Measurements from ENCODE around the gene CBX4.

The CBX4 gene

DNA sequence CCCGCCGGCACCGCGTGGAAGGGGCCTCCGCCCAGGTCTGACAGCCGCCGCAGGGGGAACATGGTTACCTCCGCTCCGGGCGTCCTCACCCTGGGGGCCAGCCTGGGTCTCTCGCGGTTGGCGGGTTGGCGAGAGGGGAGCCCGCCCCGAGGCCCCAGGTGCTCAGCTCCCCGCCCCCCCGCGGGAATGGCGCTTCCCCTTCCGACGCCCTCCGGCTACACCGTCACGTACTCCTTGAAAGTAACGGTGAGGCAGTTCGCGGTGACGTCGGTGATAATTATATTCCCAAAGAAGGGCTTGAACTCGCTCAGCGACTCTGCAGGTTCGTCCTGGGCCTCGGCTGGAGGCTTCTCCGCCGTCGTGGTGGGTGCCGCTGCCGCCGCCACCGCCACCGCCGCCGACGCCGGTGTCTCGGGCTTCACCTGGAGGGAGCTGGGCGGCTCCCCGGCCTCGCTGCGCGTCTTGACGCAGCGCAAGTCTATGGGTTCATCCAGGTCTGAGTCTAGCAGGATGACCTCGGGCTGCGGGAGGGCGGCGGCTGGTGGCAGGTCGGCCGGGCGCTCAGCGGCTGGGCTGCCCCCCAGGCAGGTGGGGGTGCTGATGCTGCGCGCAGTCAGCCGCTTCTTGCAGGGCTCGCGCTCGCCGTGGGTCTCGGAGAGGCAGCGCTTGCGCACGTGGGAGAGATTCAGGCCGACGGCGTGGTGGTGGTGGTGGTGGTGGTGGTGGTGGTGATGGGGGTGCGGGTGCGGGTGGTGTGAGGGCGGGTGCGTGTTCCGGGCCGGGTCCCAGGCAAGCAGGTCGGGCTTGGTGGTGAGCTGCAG is 5.3 kb downstream of the CBX4 start:
- no peak for TF ChIP-seq CTCF (conservative IDR thresholded peaks at IDR 0.05; ENCODE audit: control insufficient read depth, insufficient read depth, low read depth, low read length)
- H3K4me3 ChIP-seq (ENCODE audit: control insufficient read depth, low read depth, low read length): no peak overlapping the region
- DNase-seq (ENCODE audit: low read depth): no peak

GRCh38 chr17:79833110-79833450 is 6.2 kb downstream of the CBX4 start:
- no peak for DNase-seq (ENCODE audit: low read depth)
- H3K4me3 ChIP-seq (ENCODE audit: control insufficient read depth, low read depth, low read length): no peak overlapping the region
- TF ChIP-seq CTCF (conservative IDR thresholded peaks at IDR 0.05; ENCODE audit: control insufficient read depth, insufficient read depth, low read depth, low read length): no peak

- TF ChIP-seq CTCF (conservative IDR thresholded peaks at IDR 0.05; ENCODE audit: control insufficient read depth, insufficient read depth, low read depth, low read length): no peak
- DNase-seq (ENCODE audit: low read depth): no peak
- no peak overlapping the region for H3K4me3 ChIP-seq (ENCODE audit: control insufficient read depth, low read depth, low read length)
Measured at GRCh38 chr17:79832218-79833109, 6.8 kb downstream of the CBX4 start.

DNA sequence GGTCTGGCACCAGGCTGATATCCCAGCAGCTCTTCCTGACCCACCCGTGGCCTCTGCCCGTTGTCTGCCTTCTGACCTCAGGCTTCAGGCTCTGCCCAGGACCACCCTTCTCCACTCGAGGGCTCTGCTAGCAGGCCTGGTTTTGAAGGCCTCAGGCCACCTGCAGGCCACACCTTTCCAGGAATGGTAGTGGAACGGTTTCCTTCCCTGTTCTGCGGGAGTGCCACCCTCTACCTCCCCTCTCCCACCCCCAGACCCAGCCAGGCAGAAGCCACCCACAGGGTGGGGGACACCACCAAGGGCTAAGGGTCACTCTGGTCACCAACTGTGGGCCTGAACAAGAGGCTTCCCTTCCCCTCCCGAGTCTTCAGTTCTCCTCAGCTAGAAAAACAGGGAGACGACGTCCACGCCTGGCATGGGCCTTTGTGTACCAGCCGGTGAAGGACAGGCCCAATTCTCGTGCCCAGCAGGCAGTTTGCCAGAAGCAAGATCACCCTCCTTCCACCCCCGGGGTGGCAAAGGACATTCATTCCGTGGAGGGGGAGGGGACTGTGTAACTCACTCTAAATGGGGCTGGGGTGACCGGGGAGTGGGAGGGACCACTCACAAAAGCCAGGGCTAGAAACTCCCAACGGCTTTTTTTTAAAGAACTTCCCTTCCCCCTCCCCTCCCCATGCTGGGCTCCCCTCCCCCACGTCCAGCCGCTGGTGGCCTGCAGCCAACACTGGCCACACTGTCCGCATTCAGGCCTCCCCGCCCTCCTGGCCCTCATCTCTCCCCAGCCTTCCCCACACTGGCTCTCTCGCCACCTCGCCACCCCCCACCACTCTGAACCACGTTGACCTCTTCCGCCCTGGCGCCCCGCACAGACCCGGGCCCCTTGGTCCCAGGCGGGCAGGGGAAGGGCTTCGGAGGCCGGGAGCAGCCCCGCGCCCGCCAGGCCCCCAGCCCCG is 7.7 kb downstream of the CBX4 start:
- no peak for DNase-seq (ENCODE audit: low read depth)
- H3K4me3 ChIP-seq (ENCODE audit: control insufficient read depth, low read depth, low read length): no peak overlapping the region

GRCh38 chr17:79830763-79831264 is 8.4 kb downstream of the CBX4 start:
- no peak for TF ChIP-seq CTCF (conservative IDR thresholded peaks at IDR 0.05; ENCODE audit: control insufficient read depth, insufficient read depth, low read depth, low read length)
- no peak for DNase-seq (ENCODE audit: low read depth)
- H3K4me3 ChIP-seq (ENCODE audit: control insufficient read depth, low read depth, low read length): no peak overlapping the region

More for the DNA sequence above, 7.7 kb downstream of the CBX4 start:
- no peak for TF ChIP-seq CTCF (conservative IDR thresholded peaks at IDR 0.05; ENCODE audit: control insufficient read depth, insufficient read depth, low read depth, low read length)

DNA sequence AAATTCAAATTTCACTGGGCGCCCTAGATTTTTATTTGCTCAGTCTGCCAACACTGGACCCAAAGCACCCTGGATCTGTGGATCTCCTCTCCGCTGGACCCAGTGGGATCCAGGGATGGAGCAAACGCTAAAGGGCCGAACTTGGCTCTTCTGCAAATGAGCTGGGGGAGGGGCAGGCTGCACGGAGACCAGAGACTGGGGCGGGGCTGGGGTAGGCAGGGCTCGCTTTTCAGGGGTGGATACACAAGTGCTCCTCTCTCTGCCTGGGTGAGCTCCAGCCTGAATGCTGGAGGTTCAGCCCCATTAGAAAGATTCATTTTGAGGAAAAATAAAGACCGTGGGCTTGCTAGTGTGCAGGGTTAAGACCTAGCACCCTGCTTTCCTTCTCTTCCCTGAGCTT is 8.9 kb downstream of the CBX4 start:
- no peak for DNase-seq (ENCODE audit: low read depth)
- TF ChIP-seq CTCF (conservative IDR thresholded peaks at IDR 0.05; ENCODE audit: control insufficient read depth, insufficient read depth, low read depth, low read length): no peak
- no peak overlapping the region for H3K4me3 ChIP-seq (ENCODE audit: control insufficient read depth, low read depth, low read length)

Data from fibroblast of mammary gland (primary cell).